Vagina (tissue), 2 donors: ENCODE data around the gene CUTC.

Experiments
- POLR2A ChIP-seq, 2 donors: fragments of 450-650 bp; IDR thresholded peaks; one replicate each; pipeline ENCODE4 v1.6.1; 2017; ENCODE audit warnings: antibody characterized with exemption in 2 of 2, mild to moderate bottlenecking in 2 of 2, moderate library complexity in 2 of 2
- TF ChIP-seq, protein P1 (sequence below), 3 experiments: fragments of 450-650 bp in 2 of 3; fragments of 200-600 bp in 1 of 3; sonication (generic) in 1 of 3; IDR thresholded peaks; one replicate each; pipeline ENCODE4 v1.5.1; 2017 to 2019; ENCODE audit warnings: antibody characterized with exemption in 3 of 3, mild to moderate bottlenecking in 2 of 3, moderate library complexity in 2 of 3

DNA sequence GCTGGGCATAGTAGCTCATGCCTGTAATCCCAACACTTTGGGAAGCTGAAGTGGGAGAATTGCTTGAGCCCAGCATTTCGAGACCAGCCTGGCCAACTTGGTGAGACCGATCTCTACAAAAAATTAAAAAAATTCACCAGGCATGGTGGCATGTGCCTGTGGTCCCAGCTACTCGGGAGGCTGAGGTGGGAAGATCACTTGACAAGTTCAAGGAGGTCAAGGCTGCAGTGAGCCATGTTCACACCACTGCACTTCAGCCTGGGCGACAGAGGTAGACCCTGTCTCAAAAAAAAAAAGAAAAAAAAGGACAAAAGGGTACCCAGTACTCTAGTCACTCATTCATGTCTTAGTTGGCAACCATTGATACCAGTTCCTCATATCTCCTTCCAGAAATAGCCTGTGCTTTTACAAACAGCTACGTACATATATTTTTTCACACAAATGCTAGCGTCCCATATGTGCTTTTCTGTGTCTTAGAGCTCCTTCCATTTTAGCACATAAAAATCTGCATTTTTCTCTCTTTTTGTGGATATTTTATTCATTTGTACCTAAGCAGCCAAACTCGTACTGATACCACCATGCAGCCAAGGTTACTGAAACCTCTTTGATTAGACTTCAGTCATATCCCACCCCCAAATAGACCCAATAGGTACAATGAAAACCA is 55.9 kb downstream of the CUTC start:
- TF ChIP-seq, protein P1, sequence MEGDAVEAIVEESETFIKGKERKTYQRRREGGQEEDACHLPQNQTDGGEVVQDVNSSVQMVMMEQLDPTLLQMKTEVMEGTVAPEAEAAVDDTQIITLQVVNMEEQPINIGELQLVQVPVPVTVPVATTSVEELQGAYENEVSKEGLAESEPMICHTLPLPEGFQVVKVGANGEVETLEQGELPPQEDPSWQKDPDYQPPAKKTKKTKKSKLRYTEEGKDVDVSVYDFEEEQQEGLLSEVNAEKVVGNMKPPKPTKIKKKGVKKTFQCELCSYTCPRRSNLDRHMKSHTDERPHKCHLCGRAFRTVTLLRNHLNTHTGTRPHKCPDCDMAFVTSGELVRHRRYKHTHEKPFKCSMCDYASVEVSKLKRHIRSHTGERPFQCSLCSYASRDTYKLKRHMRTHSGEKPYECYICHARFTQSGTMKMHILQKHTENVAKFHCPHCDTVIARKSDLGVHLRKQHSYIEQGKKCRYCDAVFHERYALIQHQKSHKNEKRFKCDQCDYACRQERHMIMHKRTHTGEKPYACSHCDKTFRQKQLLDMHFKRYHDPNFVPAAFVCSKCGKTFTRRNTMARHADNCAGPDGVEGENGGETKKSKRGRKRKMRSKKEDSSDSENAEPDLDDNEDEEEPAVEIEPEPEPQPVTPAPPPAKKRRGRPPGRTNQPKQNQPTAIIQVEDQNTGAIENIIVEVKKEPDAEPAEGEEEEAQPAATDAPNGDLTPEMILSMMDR (IDR thresholded peaks at IDR 0.05): no peak
- no peak for TF ChIP-seq POLR2A (IDR thresholded peaks at IDR 0.05)
